Rectal smooth muscle tissue (tissue), 1 donor: ENCODE results near the gene CTF1.
"Not testable (repeated sequence)": the region's sequence is repeated elsewhere in the genome, so short reads cannot be mapped to it uniquely, and the experiment has no call there.

Experiments used
- H3K27ac ChIP-seq: one replicate; pipeline ENCODE4 v1.7.0; 2013; ENCODE audit warnings: low read depth, low read length, inconsistent platforms
- H3K27me3 ChIP-seq: one replicate; pipeline ENCODE4 v1.7.0; 2013; ENCODE audit warnings: low read length; ENCODE audit not compliant: control insufficient read depth, insufficient read depth
- H3K36me3 ChIP-seq: one replicate; pipeline ENCODE4 v1.7.0; 2013; ENCODE audit warnings: low read length; ENCODE audit not compliant: control insufficient read depth, insufficient read depth
- H3K4me1 ChIP-seq: one replicate; pipeline ENCODE4 v1.7.0; 2013; ENCODE audit warnings: low read length; ENCODE audit not compliant: control insufficient read depth, insufficient read depth
- H3K4me3 ChIP-seq: one replicate; pipeline ENCODE4 v1.7.0; 2013; ENCODE audit warnings: low read length
- H3K9ac ChIP-seq: one replicate; pipeline ENCODE4 v1.7.0; 2013; ENCODE audit warnings: low read length

The CTF1 gene

GRCh38 chr16:30931068-30931650 lies 34.7 kb downstream of the CTF1 start:
- Histone ChIP-seq H3K27ac (no peak overlapping the region), H3K4me1 (no peaks in the 10 kb centered on the region), H3K9ac (no peak overlapping the region), H3K36me3 (peaks cover 10% of the 10 kb centered on the region), H3K27me3 (no peaks in the 10 kb centered on the region), H3K4me3 (no peak overlapping the region)

- no peaks in the 10 kb centered on the region for H3K4me1 ChIP-seq
- no peak overlapping the region for H3K9ac ChIP-seq
- H3K36me3 ChIP-seq, result peaks cover 10% of the 10 kb centered on the region
- H3K4me3 ChIP-seq, result no peak overlapping the region
- H3K27ac ChIP-seq, result no peak overlapping the region
- H3K27me3 ChIP-seq, result no peaks in the 10 kb centered on the region
Observed at GRCh38 chr16:30934827-30935557, 38.6 kb downstream of the CTF1 start.

- Histone ChIP-seq H3K36me3 (no peaks in the 10 kb centered on the region), H3K9ac (no peak overlapping the region), H3K27ac (no peak overlapping the region), H3K4me3 (no peak overlapping the region), H3K4me1 (peaks cover 3% of the 10 kb centered on the region), H3K27me3 (no peaks in the 10 kb centered on the region)
Observed at GRCh38 chr16:30937692-30938091, 41.3 kb downstream of the CTF1 start.

- not testable (repeated sequence) for H3K4me1 ChIP-seq, H3K36me3 ChIP-seq, H3K4me3 ChIP-seq, H3K27me3 ChIP-seq, H3K9ac ChIP-seq, H3K27ac ChIP-seq
Observed at GRCh38 chr16:30939571-30939970, 43.2 kb downstream of the CTF1 start.

- peaks cover 5% of the 10 kb centered on the region for H3K36me3 ChIP-seq
- peaks cover 3% of the 10 kb centered on the region for H3K4me1 ChIP-seq
- H3K27me3 ChIP-seq, result no peaks in the 10 kb centered on the region
- no peak overlapping the region for H3K27ac ChIP-seq
- peak overlapping the region; percentile 40 for H3K4me3 ChIP-seq
- H3K9ac ChIP-seq, result no peak overlapping the region
Observed at GRCh38 chr16:30941600-30942425, 45.4 kb downstream of the CTF1 start.

GRCh38 chr16:30942426-30942806 lies 46.0 kb downstream of the CTF1 start:
- Histone ChIP-seq H3K4me3 (peak overlapping the region; percentile 40), H3K9ac (no peak overlapping the region), H3K27me3 (no peaks in the 10 kb centered on the region), H3K4me1 (peaks cover 3% of the 10 kb centered on the region), H3K27ac (no peak overlapping the region), H3K36me3 (peaks cover 6% of the 10 kb centered on the region)

GRCh38 chr16:30944352-30944751 lies 47.9 kb downstream of the CTF1 start:
- no peak overlapping the region for H3K4me3 ChIP-seq
- no peaks in the 10 kb centered on the region for H3K27me3 ChIP-seq
- H3K4me1 ChIP-seq, result peaks cover 3% of the 10 kb centered on the region
- no peak overlapping the region for H3K27ac ChIP-seq
- no peak overlapping the region for H3K9ac ChIP-seq
- peaks cover 6% of the 10 kb centered on the region for H3K36me3 ChIP-seq

GRCh38 chr16:30946671-30947540 lies 50.5 kb downstream of the CTF1 start:
- H3K27me3 ChIP-seq, result no peaks in the 10 kb centered on the region
- peaks cover 6% of the 10 kb centered on the region for H3K36me3 ChIP-seq
- no peak overlapping the region for H3K9ac ChIP-seq

GRCh38 chr16:30947541-30947858 lies 51.1 kb downstream of the CTF1 start:
- peaks cover 6% of the 10 kb centered on the region for H3K36me3 ChIP-seq
- H3K27ac ChIP-seq, result peak overlapping the region; percentile 84
- no peak overlapping the region for H3K4me3 ChIP-seq
- H3K9ac ChIP-seq, result no peak overlapping the region
- H3K4me1 ChIP-seq, result peaks cover 15% of the 10 kb centered on the region
- no peaks in the 10 kb centered on the region for H3K27me3 ChIP-seq

More at GRCh38 chr16:30946671-30947540, 50.5 kb downstream of the CTF1 start:
- Histone ChIP-seq H3K4me3 (no peak overlapping the region), H3K4me1 (peaks cover 18% of the 10 kb centered on the region), H3K27ac (peak overlapping the region; percentile 84)

GRCh38 chr16:30947859-30948666 lies 51.6 kb downstream of the CTF1 start:
- H3K27ac ChIP-seq, result peak overlapping the region; percentile 84
- no peak overlapping the region for H3K9ac ChIP-seq
- H3K4me3 ChIP-seq, result peak overlapping the region; percentile 84
- H3K4me1 ChIP-seq, result peaks cover 15% of the 10 kb centered on the region
- peaks cover 6% of the 10 kb centered on the region for H3K36me3 ChIP-seq
- no peaks in the 10 kb centered on the region for H3K27me3 ChIP-seq
